Lung (tissue), 12 donors: ENCODE results near the gene LRTM2. TPM values are rescaled to one million over a fixed set of nuclear protein-coding genes. Genes with fewer than 3 reads are reported as not detected.

ENCODE experiments used
- ATAC-seq: fragments of 200-7000 bp; cut with Tn5 transposase; one replicate; pipeline ENCODE4 v1.9.1; 2020; ENCODE audit warnings: moderate number of reproducible peaks; ENCODE audit not compliant: insufficient read depth, low FRiP score
- DNase-seq, 3 donors: peaks; one replicate each; pipeline ENCODE4 v3.0.0-alpha.2; 2013 to 2017
- H3K27ac ChIP-seq, 2 donors: one replicate each; pipeline ENCODE4 v1.5.1; 2013; ENCODE audit warnings: mild to moderate bottlenecking in 2 of 2, moderate library complexity in 2 of 2, control low read depth in 1 of 2, inconsistent platforms in 1 of 2, low read depth in 1 of 2, low read length in 1 of 2
- H3K27me3 ChIP-seq, 3 donors: one replicate each; pipeline ENCODE4 v1.5.1; 2013; ENCODE audit warnings: low read length in 2 of 3; ENCODE audit not compliant: control insufficient read depth in 3 of 3, insufficient read depth in 3 of 3
- H3K36me3 ChIP-seq, 4 donors: one replicate each; pipeline ENCODE4 v1.5.1; 2013; ENCODE audit warnings: low read length in 4 of 4, mild to moderate bottlenecking in 1 of 4, moderate library complexity in 1 of 4; ENCODE audit not compliant: control insufficient read depth in 4 of 4, insufficient read depth in 4 of 4
- H3K4me1 ChIP-seq, 5 donors: one replicate each; pipeline ENCODE4 v1.5.1; 2013; ENCODE audit warnings: low read length in 5 of 5, mild to moderate bottlenecking in 2 of 5, moderate library complexity in 1 of 5; ENCODE audit not compliant: control insufficient read depth in 5 of 5, insufficient read depth in 5 of 5
- H3K4me3 ChIP-seq: one replicate; pipeline ENCODE4 v1.5.1; 2013; ENCODE audit warnings: mild to moderate bottlenecking, control low read depth, moderate library complexity
- H3K9ac ChIP-seq, 2 donors: one replicate each; pipeline ENCODE4 v1.5.1; 2013; ENCODE audit warnings: low read length in 2 of 2, control low read depth in 1 of 2; ENCODE audit not compliant: insufficient read depth in 1 of 2
- H3K9me3 ChIP-seq, 4 donors: one replicate each; pipeline ENCODE4 v1.5.1; 2013; ENCODE audit warnings: low read length in 3 of 4, mild to moderate bottlenecking in 1 of 4, moderate library complexity in 1 of 4; ENCODE audit not compliant: control insufficient read depth in 4 of 4, insufficient read depth in 3 of 4
- WGBS, 2 donors: extraction: QIAGEN DNeasy Blood & Tissue Kit; methylation state at CpG; one replicate each; pipeline ENCODE4 v1.1.7; 2013; 5-methylcytosine and 5-hydroxymethylcytosine counted together
- polyA plus RNA-seq, 2 donors: library from polyadenylated mRNA; stranded (reverse); fragments of 200-250 nt; gene quantifications; one replicate each; pipeline ENCODE4 v1.2.1, GENCODE V29; 2013
- total RNA-seq, 2 donors: library from RNA; depleted of rRNA in 1 of 2; stranded (reverse); fragments of >200 nt in 1 of 2; gene quantifications; one replicate each; pipeline ENCODE4 v1.2.1, GENCODE V29; 2014 to 2021
- TF ChIP-seq, protein P1 (sequence below): IDR thresholded peaks from 2 replicates; pipeline ENCODE4 v1.5.1; 2012; ENCODE audit warnings: mild to moderate bottlenecking; ENCODE audit errors: control extremely low read depth, extremely low read depth
- donor health status: control.
- donor health status: control.
- donor health status: Bipolar disorder and iron deficiency.
- donor health status: healthy.
- donor health status: DM: yes; HTN: yes; CAD: no.

The LRTM2 gene
- total and polyA plus RNA-seq, 4 donors, result 0.01 to 0.06 TPM; not detected in 2

GRCh38 chr12:1777798-1778197 is 42.6 kb upstream of the LRTM2 start:
- no peak for ATAC-seq
- Histone ChIP-seq H3K4me1 (peaks cover 0 to 31% (median 21%) of the 10 kb centered on the region in 5 donors), H3K4me3 (no peak overlapping the region), H3K9me3 (no peaks in the 10 kb centered on the region), H3K27ac (no peak overlapping the region), H3K9ac (no peak overlapping the region), H3K36me3 (peaks cover 2 to 14% (median 9%) of the 10 kb centered on the region in 4 donors), H3K27me3 (no peaks in the 10 kb centered on the region)
- TF ChIP-seq, protein P1, sequence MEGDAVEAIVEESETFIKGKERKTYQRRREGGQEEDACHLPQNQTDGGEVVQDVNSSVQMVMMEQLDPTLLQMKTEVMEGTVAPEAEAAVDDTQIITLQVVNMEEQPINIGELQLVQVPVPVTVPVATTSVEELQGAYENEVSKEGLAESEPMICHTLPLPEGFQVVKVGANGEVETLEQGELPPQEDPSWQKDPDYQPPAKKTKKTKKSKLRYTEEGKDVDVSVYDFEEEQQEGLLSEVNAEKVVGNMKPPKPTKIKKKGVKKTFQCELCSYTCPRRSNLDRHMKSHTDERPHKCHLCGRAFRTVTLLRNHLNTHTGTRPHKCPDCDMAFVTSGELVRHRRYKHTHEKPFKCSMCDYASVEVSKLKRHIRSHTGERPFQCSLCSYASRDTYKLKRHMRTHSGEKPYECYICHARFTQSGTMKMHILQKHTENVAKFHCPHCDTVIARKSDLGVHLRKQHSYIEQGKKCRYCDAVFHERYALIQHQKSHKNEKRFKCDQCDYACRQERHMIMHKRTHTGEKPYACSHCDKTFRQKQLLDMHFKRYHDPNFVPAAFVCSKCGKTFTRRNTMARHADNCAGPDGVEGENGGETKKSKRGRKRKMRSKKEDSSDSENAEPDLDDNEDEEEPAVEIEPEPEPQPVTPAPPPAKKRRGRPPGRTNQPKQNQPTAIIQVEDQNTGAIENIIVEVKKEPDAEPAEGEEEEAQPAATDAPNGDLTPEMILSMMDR, result no peak
- DNase-seq, result no peak
- WGBS, 2 donors, result 79 to 92% methylated on average over 5 of the region's 5 CpGs

GRCh38 chr12:1778911-1779310 is 41.5 kb upstream of the LRTM2 start:
- Histone ChIP-seq H3K4me3 (no peak overlapping the region), H3K9me3 (no peaks in the 10 kb centered on the region), H3K27ac (no peak overlapping the region), H3K27me3 (no peaks in the 10 kb centered on the region), H3K9ac (no peak overlapping the region), H3K36me3 (peaks cover 0 to 15% (median 8%) of the 10 kb centered on the region in 4 donors), H3K4me1 (peaks cover 0 to 31% (median 21%) of the 10 kb centered on the region in 5 donors)
- 76 to 77% methylated on average over 4 of the region's 4 CpGs for WGBS, 2 donors
- TF ChIP-seq, protein P1, result no peak
- no peak for ATAC-seq
- DNase-seq, result no peak

DNA sequence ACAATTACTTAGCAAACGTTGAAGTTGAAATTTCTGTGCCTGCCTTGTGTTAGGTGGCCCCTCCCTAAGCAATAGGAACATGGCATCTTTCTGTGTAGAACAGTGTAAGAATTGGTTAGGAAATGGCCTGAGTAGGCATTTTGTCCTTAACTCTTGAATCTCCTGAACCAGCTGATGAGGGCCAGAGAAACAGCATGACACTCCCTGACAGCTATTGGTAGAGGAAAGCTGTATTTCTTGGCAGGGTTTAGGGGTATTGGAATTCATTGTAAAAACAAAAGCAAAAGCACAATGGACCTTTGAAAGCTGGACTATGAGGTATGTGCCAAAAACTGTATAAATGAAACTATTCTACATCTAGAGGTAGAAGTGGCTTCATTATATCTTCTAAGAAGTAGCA is 40.6 kb upstream of the LRTM2 start:
- Histone ChIP-seq H3K36me3 (peaks cover 6 to 19% (median 9%) of the 10 kb centered on the region in 4 donors), H3K4me3 (no peak overlapping the region), H3K4me1 (peaks cover 0 to 31% (median 21%) of the 10 kb centered on the region in 5 donors), H3K27ac (no peak overlapping the region), H3K27me3 (no peaks in the 10 kb centered on the region), H3K9ac (no peak overlapping the region), H3K9me3 (no peaks in the 10 kb centered on the region)
- 62 to 64% methylated on average over 1 of the region's 1 CpG for WGBS, 2 donors
- ATAC-seq (no peak), DNase-seq (peak; percentile 40 to 88 (median 83))
- TF ChIP-seq, protein P1, result no peak

GRCh38 chr12:1781772-1782171 is 38.6 kb upstream of the LRTM2 start:
- no peak overlapping the region for H3K9ac ChIP-seq
- no peak overlapping the region for H3K4me3 ChIP-seq
- peaks cover 0 to 31% (median 16%) of the 10 kb centered on the region in 5 donors for H3K4me1 ChIP-seq
- WGBS, 2 donors, result 31 to 79% methylated on average over 2 of the region's 2 CpGs
- H3K27ac ChIP-seq, result no peak overlapping the region
- peaks cover 12 to 29% (median 18%) of the 10 kb centered on the region in 4 donors for H3K36me3 ChIP-seq
- no peaks in the 10 kb centered on the region for H3K9me3 ChIP-seq
- TF ChIP-seq, protein P1, result no peak
- peak in 2 of 3 donors; percentile 66 for DNase-seq
- ATAC-seq, result no peak
- H3K27me3 ChIP-seq, result no peaks in the 10 kb centered on the region
